Endometrial microvascular endothelial cells (primary cell): ENCODE results near the gene RMDN2. TPM values are rescaled to one million over a fixed set of nuclear protein-coding genes. Genes with fewer than 3 reads are reported as not detected.
"Not testable (repeated sequence)": the region's sequence is repeated elsewhere in the genome, so short reads cannot be mapped to it uniquely, and the experiment has no call there.

Experiments used
- in situ Hi-C: cut with HindIII; loops from 2 replicates; pipeline ENCODE4 v1.10.0; 2017; ENCODE audit warnings: low sequenced_read_pairs, low pct_unique_long_range_greater_than_20kb; ENCODE audit errors: inconsistent ontology term
- total RNA-seq: library from RNA; depleted of rRNA; stranded (reverse); fragments of >200 nt; gene quantifications from one replicate; pipeline ENCODE4 v1.2.3, GENCODE V29; 2015; ENCODE audit errors: inconsistent ontology term

The RMDN2 gene
- total RNA-seq, 1 donor from 2014 or later, result 2.3 TPM

GRCh38 chr2:37919631-37920032, 5.5 kb upstream of the RMDN2 start:
- in situ Hi-C loops, result no loop called here

GRCh38 chr2:37920570-37920969, 4.5 kb upstream of the RMDN2 start:
- in situ Hi-C loops, result no loop called here

DNA sequence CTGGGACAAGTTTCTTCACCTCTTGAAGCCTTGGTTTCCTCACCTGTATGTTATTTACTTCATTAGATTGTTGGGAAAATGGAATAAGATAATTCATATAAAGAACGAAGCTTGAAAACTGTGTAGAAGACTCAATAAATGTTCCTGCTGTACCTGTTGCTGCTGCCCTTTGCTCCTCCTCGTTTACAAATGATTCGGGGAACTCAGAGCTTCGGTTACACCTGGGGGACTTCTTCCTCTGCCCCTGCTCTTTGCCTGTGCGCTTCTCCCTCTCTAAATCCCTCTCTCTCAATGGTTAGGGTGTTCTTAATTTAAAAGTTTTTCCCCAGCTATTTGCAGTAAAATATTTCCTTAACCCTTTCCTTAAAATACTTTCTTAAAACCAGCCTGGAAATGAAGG, 3.3 kb upstream of the RMDN2 start:
- in situ Hi-C loops, result no loop called here

GRCh38 chr2:37923308-37924055, 1.6 kb upstream of the RMDN2 start:
- in situ Hi-C loops, result no loop called here

DNA sequence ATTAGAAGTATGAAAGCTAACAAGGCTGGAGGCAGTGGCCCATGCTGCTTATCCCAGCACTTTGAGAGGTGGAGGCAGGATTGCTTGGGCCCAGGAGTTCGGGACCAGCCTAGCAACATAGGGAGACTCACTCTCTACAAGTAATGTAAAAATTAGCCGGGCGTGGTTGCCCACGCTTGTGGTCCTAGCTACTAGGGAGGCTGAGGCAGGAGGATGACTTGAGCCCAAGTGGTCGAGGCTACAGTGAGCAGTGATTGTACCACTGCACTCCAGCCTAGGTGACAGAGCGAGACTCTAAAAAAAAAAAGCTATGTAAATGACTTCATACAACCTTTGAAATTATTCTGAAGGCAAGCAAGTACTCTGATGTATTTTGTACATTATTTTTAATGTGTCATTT, 1.5 kb downstream of the RMDN2 start:
- in situ Hi-C loops, result no loop called here

DNA sequence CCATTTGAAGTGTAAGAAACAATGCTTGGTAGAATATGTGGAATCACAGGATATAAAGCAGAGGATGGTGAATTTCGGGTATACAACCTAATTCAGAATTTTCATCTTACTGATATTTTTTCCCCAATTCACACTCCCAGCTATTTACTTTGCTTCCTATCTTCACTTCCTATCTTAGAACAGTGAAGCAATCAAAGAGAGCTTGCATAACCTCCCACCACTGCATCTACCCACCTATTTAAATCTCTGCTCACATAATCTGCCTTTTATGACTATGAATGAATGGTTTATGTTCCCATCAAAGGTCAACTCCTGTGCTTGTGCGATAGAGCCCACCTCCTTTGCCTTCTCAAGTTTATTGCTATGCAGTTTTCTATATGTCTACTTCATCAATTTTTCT, 3.3 kb downstream of the RMDN2 start:
- in situ Hi-C loops, result no loop called here

DNA sequence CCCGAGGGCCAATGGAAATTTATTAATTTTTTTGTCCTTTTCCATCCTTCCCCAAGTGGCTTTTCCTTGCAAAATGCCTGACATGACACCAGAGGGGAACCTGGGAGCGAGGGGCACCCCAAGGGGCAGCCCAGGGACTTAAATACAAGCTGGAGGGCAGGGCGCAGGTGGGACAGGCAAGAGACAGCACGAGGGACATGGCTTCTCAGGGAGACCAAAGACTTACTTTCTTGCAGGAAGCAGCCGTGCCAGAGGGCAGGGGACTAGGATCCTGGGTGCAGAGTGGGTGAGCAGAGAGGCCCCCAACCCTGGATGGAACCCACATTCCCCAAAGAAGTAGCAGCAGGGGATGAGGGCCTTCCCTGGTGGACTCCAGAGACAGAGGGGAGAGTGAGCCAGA, 5.3 kb downstream of the RMDN2 start:
- in situ Hi-C loops, result not testable (repeated sequence)

GRCh38 chr2:37932873-37933272, 7.8 kb downstream of the RMDN2 start:
- in situ Hi-C loops, result not testable (repeated sequence)

- in situ Hi-C loops, result no loop called here
Observed at GRCh38 chr2:37934591-37935513, 9.8 kb downstream of the RMDN2 start.

- in situ Hi-C loops, result not testable (repeated sequence)
Observed at GRCh38 chr2:37937568-37937967, 12.5 kb downstream of the RMDN2 start.

GRCh38 chr2:37941267-37941666, 16.2 kb downstream of the RMDN2 start:
- in situ Hi-C loops, result not testable (repeated sequence)

GRCh38 chr2:37944268-37944667, 19.2 kb downstream of the RMDN2 start:
- in situ Hi-C loops, result no loop called here

DNA sequence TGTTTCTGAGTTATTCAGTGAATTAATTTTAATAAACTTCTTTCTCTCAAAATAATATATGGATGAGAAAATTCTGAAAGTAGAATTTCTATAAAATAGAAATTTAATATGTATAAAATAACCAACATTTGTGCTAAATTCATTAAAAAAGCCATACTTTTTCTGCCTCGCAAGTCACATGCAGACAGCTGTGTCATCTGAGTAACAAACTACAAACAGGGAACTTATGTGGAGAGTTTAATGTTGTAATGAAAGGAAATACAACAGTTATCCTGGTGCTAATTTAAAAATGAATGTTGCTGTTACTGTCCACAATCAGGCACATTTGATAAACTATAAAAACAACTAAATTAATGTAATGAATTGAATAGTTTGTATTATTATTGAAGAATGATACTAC, 22.2 kb downstream of the RMDN2 start:
- in situ Hi-C loops, result no loop called here

- in situ Hi-C loops, result not testable (repeated sequence)
Observed at GRCh38 chr2:37962018-37962739, 37.1 kb downstream of the RMDN2 start.

DNA sequence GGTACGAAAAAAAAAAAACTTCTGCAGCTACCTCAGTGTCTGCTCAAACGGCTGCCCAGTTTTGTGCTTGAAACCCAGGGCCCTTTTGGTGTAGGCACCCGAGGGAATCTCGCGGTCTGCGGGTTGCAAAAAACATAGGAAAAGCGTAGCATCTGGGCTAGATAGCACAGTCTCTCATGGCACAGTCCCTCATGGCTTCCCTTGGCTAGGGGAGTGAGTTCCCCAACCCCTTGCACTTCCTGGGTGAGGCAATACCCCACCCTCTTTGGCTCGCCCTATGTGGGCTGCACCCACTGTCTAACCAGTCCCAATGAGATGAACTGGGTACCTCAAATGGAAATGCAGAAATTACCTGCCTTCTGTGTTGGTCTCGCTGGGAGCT, 37.6 kb downstream of the RMDN2 start:
- in situ Hi-C loops, result not testable (repeated sequence)

DNA sequence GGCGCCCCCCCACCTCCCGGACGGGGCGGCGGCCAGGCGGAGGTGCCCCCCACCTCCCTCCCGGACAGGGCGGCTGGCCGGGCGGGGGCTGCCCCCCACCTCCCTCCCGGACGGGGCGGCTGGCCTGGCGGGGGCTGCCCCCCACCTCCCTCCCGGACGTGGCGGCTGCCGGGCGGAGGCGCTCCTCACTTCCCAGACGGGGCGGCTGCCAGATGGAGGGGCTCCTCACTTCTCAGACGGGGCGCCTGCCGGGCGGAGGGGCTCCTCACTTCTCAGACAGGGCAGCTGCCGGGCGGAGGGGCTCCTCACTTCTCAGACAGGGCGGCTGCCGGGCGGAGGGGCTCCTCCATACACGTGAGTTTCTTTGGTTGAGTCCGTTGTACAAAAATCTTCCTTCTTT, 38.8 kb downstream of the RMDN2 start:
- in situ Hi-C loops, result not testable (repeated sequence)

GRCh38 chr2:37966326-37966725, 41.2 kb downstream of the RMDN2 start:
- in situ Hi-C loops, result no loop called here

DNA sequence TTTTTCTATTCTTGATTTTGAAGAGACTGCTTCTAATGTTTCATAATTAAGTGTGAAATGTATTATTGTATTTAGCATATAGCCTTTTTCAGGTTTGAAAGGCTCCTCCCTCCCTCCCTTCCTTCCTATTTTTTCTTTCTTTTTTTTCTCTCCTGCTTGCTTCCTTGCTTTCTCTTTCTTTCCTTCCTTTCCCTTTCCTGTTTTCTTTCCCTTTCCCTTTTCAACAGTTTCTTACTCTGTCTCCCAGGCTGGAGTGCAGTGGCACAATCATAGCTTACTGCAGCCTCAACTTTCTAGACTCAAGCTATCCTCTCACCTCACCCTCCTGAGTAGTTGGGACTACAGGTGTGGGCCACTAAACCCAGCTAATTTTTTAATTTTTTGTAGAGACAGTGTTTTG, 44.6 kb downstream of the RMDN2 start:
- in situ Hi-C loops, result no loop called here

GRCh38 chr2:37971971-37972370, 46.9 kb downstream of the RMDN2 start:
- in situ Hi-C loops, result no loop called here
